ENCODE measurements around the gene LRRC53.

Gene LRRC53

GRCh38 chr1:74422421-74423292, 89.8 kb downstream of the LRRC53 start:
- TF ChIP-seq MAX (IDR thresholded peaks at IDR 0.05) (no peak), TAF1 (IDR thresholded peaks at IDR 0.05; ENCODE audit: low read depth) (no peak), YY1 (IDR thresholded peaks at IDR 0.05; ENCODE audit: low read depth) (no peak), EGR1 (IDR thresholded peaks at IDR 0.05) (no peak), RAD21 (IDR thresholded peaks at IDR 0.05; ENCODE audit: low read depth) (no peak), EP300 (IDR thresholded peaks at IDR 0.05; ENCODE audit: borderline replicate concordance) (no peak), TCF12 (IDR thresholded peaks at IDR 0.05; ENCODE audit: low read depth) (no peak), CREB1 (IDR thresholded peaks at IDR 0.05; ENCODE audit: low read depth) (no peak), REST (IDR thresholded peaks at IDR 0.05; ENCODE audit: low read depth) (no peak), CEBPB (IDR thresholded peaks at IDR 0.05) (no peak), USF1 (IDR thresholded peaks at IDR 0.05) (no peak), FOXM1 (IDR thresholded peaks at IDR 0.05; ENCODE audit: borderline replicate concordance, low read depth) (no peak), TEAD4 (IDR thresholded peaks at IDR 0.05) (no peak), NFIC (IDR thresholded peaks at IDR 0.05) (no peak), ZBTB7A (IDR thresholded peaks at IDR 0.05; ENCODE audit: low read depth) (no peak)

- no peak for TF ChIP-seq RAD21 (IDR thresholded peaks at IDR 0.05; ENCODE audit: low read depth)
Observed at GRCh38 chr1:74420467-74420866, 91.9 kb downstream of the LRRC53 start.

Data from Ishikawa (cell line).